Karpas-422 (cell line): ENCODE results near the gene CD38. TPM values are rescaled to one million over a fixed set of nuclear protein-coding genes. Genes with fewer than 3 reads are reported as not detected.

Source experiments
- DNase-seq: peaks from one replicate; pipeline ENCODE4 v3.0.0-alpha.2; 2015
- H2AFZ ChIP-seq: fragments of 200-600 bp; sonication (generic); 2 replicates; pipeline ENCODE4 v1.6.1; 2014; ENCODE audit warnings: antibody characterized with exemption, low read length, mixed read lengths
- H3K27ac ChIP-seq: fragments of 200-600 bp; sonication (generic); 2 replicates; pipeline ENCODE4 v1.5.1; 2014; ENCODE audit warnings: mild to moderate bottlenecking, low read length, moderate library complexity
- H3K27me3 ChIP-seq: fragments of 200-600 bp; sonication (generic); 2 replicates; pipeline ENCODE4 v1.6.1; 2014; ENCODE audit warnings: low read length, mixed read lengths
- H3K36me3 ChIP-seq: fragments of 200-600 bp; sonication (generic); 2 replicates; pipeline ENCODE4 v1.6.1; 2014; ENCODE audit warnings: low read length, mixed read lengths; ENCODE audit not compliant: insufficient read depth
- H3K4me1 ChIP-seq: fragments of 200-600 bp; sonication (generic); 2 replicates; pipeline ENCODE4 v1.6.1; 2014; ENCODE audit warnings: mild to moderate bottlenecking, low read length, mixed read lengths
- H3K4me2 ChIP-seq: fragments of 200-600 bp; sonication (generic); 2 replicates; pipeline ENCODE4 v1.6.1; 2014; ENCODE audit warnings: low read length, low read depth, mild to moderate bottlenecking; ENCODE audit not compliant: poor library complexity, severe bottlenecking
- H3K4me3 ChIP-seq: fragments of 200-600 bp; sonication (generic); 2 replicates; pipeline ENCODE4 v1.5.1; 2014; ENCODE audit warnings: mild to moderate bottlenecking, antibody characterized with exemption, low read length, mixed read lengths
- H3K79me2 ChIP-seq: fragments of 200-600 bp; sonication (generic); 2 replicates; pipeline ENCODE4 v1.6.1; 2014; ENCODE audit warnings: mild to moderate bottlenecking, low read length, mixed read lengths
- H3K9ac ChIP-seq: fragments of 200-600 bp; sonication (generic); 2 replicates; pipeline ENCODE4 v1.6.0; 2014; ENCODE audit warnings: low read length
- H3K9me2 ChIP-seq: fragments of 200-600 bp; sonication (generic), shearing (Covaris generic); replicated peaks from 2 replicates; pipeline ENCODE4 v1.6.0; 2014; ENCODE audit warnings: mild to moderate bottlenecking, low read length, moderate library complexity; ENCODE audit not compliant: insufficient read depth
- H3K9me3 ChIP-seq: fragments of 300-700, 200-600 bp; sonication (generic); 2 replicates; pipeline ENCODE4 v1.6.1; 2014; ENCODE audit warnings: low read length, mixed read lengths
- H4K20me1 ChIP-seq: fragments of 200-600 bp; sonication (generic); 2 replicates; pipeline ENCODE4 v1.6.1; 2014; ENCODE audit warnings: mild to moderate bottlenecking, antibody characterized with exemption, low read length, low read depth; ENCODE audit not compliant: insufficient read depth
- total RNA-seq: library from RNA; depleted of rRNA; stranded (reverse); fragments of >200 nt; shearing (Covaris generic); gene quantifications from 2 replicates; pipeline ENCODE4 v1.2.3, GENCODE V29; 2014; ENCODE audit warnings: low replicate concordance

Gene CD38
- total RNA-seq, 1 experiment from 2014 or later, result 3.6 TPM

- H2AFZ ChIP-seq, result no peak overlapping the region
Measured at GRCh38 chr4:15884666-15885065, 106.5 kb downstream of the CD38 start.

GRCh38 chr4:15885422-15885821 is 107.3 kb downstream of the CD38 start:
- Histone ChIP-seq H3K4me2 (no peak overlapping the region), H3K4me3 (no peak overlapping the region), H3K79me2 (no peaks in the 10 kb centered on the region), H3K9me2 (no peaks in the 10 kb centered on the region), H3K9ac (no peak overlapping the region), H3K9me3 (no peaks in the 10 kb centered on the region), H3K27ac (no peak overlapping the region), H3K27me3 (no peaks in the 10 kb centered on the region), H4K20me1 (no peaks in the 10 kb centered on the region), H3K36me3 (no peaks in the 10 kb centered on the region), H3K4me1 (no peaks in the 10 kb centered on the region), H2AFZ (no peak overlapping the region)
- DNase-seq, result no peak

More at GRCh38 chr4:15884666-15885065, 106.5 kb downstream of the CD38 start:
- no peak overlapping the region for H3K4me3 ChIP-seq
- DNase-seq, result no peak
- no peak overlapping the region for H3K27ac ChIP-seq
- H3K36me3 ChIP-seq, result no peaks in the 10 kb centered on the region
- no peaks in the 10 kb centered on the region for H3K79me2 ChIP-seq
- no peaks in the 10 kb centered on the region for H3K27me3 ChIP-seq
- H4K20me1 ChIP-seq, result no peaks in the 10 kb centered on the region
- H3K9ac ChIP-seq, result no peak overlapping the region
- no peaks in the 10 kb centered on the region for H3K9me3 ChIP-seq
- no peaks in the 10 kb centered on the region for H3K9me2 ChIP-seq
- H3K4me2 ChIP-seq, result no peak overlapping the region
- no peaks in the 10 kb centered on the region for H3K4me1 ChIP-seq

- DNase-seq, result no peak
- H2AFZ ChIP-seq, result no peak overlapping the region
- H3K9me3 ChIP-seq, result no peaks in the 10 kb centered on the region
- no peaks in the 10 kb centered on the region for H3K36me3 ChIP-seq
- H3K9me2 ChIP-seq, result no peaks in the 10 kb centered on the region
- no peak overlapping the region for H3K9ac ChIP-seq
- H4K20me1 ChIP-seq, result no peaks in the 10 kb centered on the region
- H3K4me2 ChIP-seq, result no peak overlapping the region
- H3K4me3 ChIP-seq, result no peak overlapping the region
- H3K27me3 ChIP-seq, result no peaks in the 10 kb centered on the region
- no peaks in the 10 kb centered on the region for H3K79me2 ChIP-seq
- H3K27ac ChIP-seq, result no peak overlapping the region
- H3K4me1 ChIP-seq, result peaks cover 12% of the 10 kb centered on the region
Measured at GRCh38 chr4:15888515-15888914, 110.4 kb downstream of the CD38 start.

GRCh38 chr4:15890246-15890829 is 112.2 kb downstream of the CD38 start:
- DNase-seq, result no peak
- Histone ChIP-seq H3K4me3 (no peak overlapping the region), H3K4me1 (peaks cover 12% of the 10 kb centered on the region), H4K20me1 (no peaks in the 10 kb centered on the region), H3K27ac (no peak overlapping the region), H3K4me2 (no peak overlapping the region), H3K36me3 (no peaks in the 10 kb centered on the region), H3K27me3 (no peaks in the 10 kb centered on the region), H3K9me2 (no peaks in the 10 kb centered on the region), H2AFZ (no peak overlapping the region), H3K9me3 (no peaks in the 10 kb centered on the region), H3K79me2 (no peaks in the 10 kb centered on the region), H3K9ac (no peak overlapping the region)

GRCh38 chr4:15891312-15891711 is 113.2 kb downstream of the CD38 start:
- Histone ChIP-seq H3K27me3 (no peaks in the 10 kb centered on the region), H3K9me2 (no peaks in the 10 kb centered on the region), H3K9me3 (no peaks in the 10 kb centered on the region), H3K4me3 (no peak overlapping the region), H2AFZ (no peak overlapping the region), H3K36me3 (no peaks in the 10 kb centered on the region), H3K4me2 (peak overlapping the region; percentile 23), H3K79me2 (no peaks in the 10 kb centered on the region), H3K27ac (no peak overlapping the region), H3K9ac (no peak overlapping the region), H4K20me1 (no peaks in the 10 kb centered on the region), H3K4me1 (peaks cover 12% of the 10 kb centered on the region)
- DNase-seq, result no peak

GRCh38 chr4:15893962-15894361 is 115.8 kb downstream of the CD38 start:
- no peak overlapping the region for H3K4me2 ChIP-seq
- no peaks in the 10 kb centered on the region for H3K79me2 ChIP-seq
- H4K20me1 ChIP-seq, result no peaks in the 10 kb centered on the region
- no peaks in the 10 kb centered on the region for H3K9me2 ChIP-seq
- H3K9me3 ChIP-seq, result no peaks in the 10 kb centered on the region
- no peaks in the 10 kb centered on the region for H3K27me3 ChIP-seq
- peaks cover 12% of the 10 kb centered on the region for H3K4me1 ChIP-seq
- H3K27ac ChIP-seq, result no peak overlapping the region
- H3K36me3 ChIP-seq, result no peaks in the 10 kb centered on the region
- no peak overlapping the region for H3K4me3 ChIP-seq
- no peak overlapping the region for H2AFZ ChIP-seq
- H3K9ac ChIP-seq, result no peak overlapping the region
- no peak for DNase-seq

GRCh38 chr4:15894393-15894792 is 116.3 kb downstream of the CD38 start:
- no peak for DNase-seq
- Histone ChIP-seq H4K20me1 (no peaks in the 10 kb centered on the region), H3K36me3 (no peaks in the 10 kb centered on the region), H3K4me2 (no peak overlapping the region), H3K9me2 (no peaks in the 10 kb centered on the region), H2AFZ (no peak overlapping the region), H3K9ac (no peak overlapping the region), H3K4me3 (no peak overlapping the region), H3K79me2 (no peaks in the 10 kb centered on the region), H3K27me3 (no peaks in the 10 kb centered on the region), H3K27ac (no peak overlapping the region), H3K4me1 (peaks cover 12% of the 10 kb centered on the region), H3K9me3 (no peaks in the 10 kb centered on the region)

GRCh38 chr4:15894921-15895916 is 117.1 kb downstream of the CD38 start:
- Histone ChIP-seq H3K36me3 (no peaks in the 10 kb centered on the region), H3K9ac (no peak overlapping the region), H2AFZ (no peak overlapping the region), H3K4me3 (no peak overlapping the region), H3K79me2 (no peaks in the 10 kb centered on the region), H3K27ac (no peak overlapping the region), H3K4me2 (no peak overlapping the region), H3K9me3 (no peaks in the 10 kb centered on the region), H3K27me3 (no peaks in the 10 kb centered on the region), H3K9me2 (no peaks in the 10 kb centered on the region), H4K20me1 (no peaks in the 10 kb centered on the region), H3K4me1 (peaks cover 12% of the 10 kb centered on the region)
- DNase-seq, result no peak
